Embryonic facial prominence (tissue), 1 donor: Measurements from ENCODE around the gene BABAM2.
"Not testable (repeated sequence)": the region's sequence is repeated elsewhere in the genome, so short reads cannot be mapped to it uniquely, and the experiment has no call there.

Experiments used
- DNase-seq: peaks from one replicate; pipeline ENCODE4 v3.0.0-alpha.2; 2016; ENCODE audit errors: extremely low spot score

The BABAM2 gene

DNA sequence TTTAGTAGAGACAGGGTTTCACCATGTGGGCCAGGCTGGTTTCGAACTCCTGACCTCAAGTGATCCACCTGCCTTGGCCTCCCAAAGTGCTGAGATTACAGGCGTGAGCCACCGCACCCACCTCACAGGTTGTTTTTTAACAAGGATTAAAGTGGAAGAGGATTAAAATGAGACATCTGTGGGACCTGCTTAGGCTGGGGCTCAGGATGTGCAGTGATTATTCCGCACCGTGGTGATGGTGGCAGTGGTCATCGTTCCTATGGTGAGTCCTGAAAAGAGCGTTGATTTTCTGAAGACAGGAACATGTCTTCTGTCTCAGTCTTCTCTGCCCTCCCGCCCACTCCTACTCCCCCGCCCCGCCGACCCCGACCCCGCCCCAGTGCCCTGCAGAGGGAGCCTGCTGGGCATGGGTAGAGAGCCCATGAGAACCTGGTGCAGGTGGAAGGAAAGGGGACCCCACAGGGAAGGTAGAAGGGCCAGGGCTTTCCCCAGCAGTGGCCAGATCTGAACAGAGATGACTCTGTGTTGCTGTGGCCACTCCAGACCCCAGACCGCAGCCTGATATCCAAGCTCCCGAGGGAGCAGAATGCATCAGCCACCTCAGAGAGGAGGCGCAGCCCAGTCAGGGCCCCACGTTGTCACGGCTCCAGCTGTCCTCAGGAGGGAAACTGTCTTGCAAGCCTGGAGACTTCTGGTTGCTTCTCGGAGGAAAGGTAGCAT lies 467.6 kb downstream of the BABAM2 start:
- DNase-seq, result no peak

DNA sequence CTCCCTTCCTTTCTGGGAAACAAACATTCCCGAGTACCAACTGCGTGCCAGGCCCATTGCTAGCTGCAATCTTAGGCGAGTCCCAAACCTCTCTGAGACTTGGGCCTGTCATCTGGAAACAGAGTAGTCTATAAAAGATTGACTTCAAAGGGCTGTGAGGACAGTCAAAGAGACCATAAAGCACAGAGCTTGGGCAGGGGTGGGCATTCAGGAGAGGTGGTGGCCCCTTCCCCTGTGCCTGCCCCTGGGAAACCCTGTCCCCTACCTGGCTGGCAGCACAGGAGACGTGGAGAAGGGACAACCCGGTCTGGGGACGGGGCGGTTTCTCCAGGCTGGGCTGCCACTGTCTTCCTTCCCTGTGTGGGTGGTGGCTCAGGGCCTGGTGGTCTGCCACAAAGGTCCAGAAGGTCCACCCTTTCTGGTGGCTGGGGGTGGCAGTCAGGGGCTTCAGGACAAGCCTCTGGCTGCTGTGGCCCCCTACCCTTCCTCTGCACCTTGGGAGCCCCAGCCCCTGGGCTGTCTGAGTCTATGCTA lies 468.2 kb downstream of the BABAM2 start:
- DNase-seq, result no peak

DNA sequence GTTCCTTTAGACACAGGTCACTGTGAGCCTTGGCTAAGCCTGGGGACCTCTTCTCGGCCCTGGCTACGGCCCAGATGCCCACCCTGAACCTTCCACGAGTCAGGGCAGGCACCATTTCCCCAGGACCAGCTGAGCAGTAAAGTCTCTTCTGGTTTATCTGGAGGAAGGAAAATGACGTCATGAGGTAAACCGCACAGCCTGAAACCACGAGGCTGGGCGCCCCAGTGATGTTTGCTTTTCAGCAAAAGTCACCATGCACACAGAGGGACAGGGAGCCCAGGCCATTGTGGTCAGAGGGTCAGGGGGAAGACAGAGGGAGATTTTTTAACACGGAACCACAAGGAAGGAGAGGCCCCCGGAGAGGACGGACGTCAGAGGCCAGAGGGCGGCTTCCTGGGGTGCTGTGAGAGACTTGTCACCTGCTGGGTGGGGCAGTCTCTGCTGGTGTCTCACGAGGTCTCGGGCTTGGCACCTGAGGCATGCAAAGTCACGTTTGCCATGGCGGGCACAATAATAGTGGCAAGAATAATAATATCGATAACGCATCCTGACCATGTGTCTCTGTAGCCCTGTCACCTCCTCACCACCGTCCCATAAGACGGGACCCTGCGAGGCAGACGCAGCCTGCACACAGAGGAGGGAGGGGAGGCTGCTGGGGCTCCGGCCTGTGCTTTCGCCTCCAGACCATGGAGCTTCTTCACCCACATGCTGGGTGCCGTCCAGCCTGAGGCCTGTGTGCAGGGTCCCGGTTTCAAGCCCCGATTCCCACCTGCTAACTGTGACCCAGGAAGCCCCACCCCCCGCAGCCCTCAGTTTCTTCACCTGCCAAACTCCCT lies 468.9 kb downstream of the BABAM2 start:
- DNase-seq, result no peak

DNA sequence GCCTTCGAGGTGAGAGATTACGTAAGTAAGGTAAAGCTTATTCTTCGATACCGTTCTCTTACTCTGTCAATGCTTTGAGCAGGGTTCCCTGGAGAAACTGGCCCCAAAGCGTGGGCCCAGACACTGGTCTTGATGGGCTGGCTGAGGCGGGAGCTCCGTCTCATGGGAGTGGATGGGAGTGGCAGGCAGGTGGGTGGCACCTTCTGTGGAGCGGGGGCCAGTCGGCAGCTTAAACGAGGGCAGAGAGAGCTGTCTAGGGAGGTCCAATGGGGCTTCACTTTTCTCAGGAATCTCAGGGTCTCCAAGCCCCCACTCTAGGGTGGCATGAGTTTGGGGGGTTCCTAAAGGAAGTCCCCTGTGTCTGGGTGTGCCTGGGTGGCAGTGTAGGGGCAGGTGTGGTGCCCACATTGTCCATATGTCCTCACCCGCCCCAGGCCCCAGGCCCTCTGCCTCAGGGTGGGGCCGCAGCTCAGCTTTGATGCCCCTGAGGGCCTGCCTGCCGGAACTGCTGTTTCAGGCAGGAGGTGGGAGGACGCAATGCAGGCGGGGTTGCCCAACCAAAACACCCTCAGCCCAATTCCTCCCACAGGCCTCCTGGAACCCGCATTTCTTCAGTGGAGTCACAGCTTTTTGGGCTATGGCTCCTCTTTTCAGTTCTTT lies 469.7 kb downstream of the BABAM2 start:
- no peak for DNase-seq

DNA sequence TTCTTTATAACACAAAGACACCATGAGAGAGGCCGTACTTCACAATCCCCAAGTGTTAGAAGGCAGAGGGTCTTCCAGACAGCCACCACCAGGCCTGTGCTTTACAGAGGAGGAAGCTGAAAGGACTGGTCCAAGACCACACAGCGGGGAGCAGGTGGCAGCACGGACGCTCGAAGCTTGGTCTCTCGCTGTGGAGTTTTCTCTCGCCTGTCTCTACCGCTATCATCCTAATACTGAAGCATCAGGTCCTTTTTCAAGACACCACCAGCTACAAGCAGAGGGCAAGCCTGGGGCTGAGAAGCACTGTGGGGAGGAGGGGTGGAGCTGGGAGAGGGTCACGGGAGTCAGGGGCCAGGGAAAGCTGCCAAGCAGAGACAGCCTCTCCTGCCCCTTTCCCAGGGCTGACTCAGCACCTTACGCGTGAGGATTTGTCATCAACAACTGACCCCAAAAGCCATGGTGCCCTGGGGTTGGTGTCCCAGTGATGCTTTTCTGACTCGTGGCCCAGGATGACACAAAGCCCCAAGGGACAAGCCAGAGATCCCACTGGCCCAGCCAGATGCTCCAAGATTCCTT lies 470.3 kb downstream of the BABAM2 start:
- DNase-seq, result no peak

DNA sequence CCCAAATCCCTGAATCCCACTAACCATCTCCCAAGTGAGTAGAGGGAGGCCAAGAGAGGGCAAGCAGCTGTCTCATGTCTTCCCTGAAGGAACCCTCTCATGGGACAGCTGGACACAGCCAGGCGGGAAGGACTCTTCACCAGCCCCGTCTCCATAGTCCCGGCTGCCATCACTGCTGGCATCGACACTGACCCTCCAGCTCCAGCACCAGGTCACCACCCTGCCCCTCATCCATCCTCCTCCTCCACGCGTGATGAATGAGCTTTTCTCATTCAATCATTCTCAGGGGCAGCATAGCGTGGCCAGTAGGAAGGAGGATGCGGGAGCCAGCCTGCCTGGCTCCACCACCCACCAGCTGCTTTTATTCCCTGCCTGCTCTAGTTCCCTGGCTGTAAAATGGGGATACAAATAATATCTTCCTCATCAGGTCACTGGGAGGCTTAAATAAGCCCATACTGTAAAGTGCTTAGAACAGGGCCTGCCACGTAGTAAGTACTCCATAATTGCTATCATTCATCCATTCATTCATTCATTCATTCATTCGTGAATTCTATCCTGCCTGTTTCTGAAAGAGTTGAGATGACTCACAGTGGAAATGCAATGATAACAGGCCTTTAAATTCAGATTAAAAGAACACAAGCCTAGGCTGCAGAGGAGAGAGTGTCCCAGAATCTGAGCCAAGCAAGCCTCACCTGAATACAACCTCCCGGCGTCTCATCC lies 471.6 kb downstream of the BABAM2 start:
- no peak for DNase-seq

DNA sequence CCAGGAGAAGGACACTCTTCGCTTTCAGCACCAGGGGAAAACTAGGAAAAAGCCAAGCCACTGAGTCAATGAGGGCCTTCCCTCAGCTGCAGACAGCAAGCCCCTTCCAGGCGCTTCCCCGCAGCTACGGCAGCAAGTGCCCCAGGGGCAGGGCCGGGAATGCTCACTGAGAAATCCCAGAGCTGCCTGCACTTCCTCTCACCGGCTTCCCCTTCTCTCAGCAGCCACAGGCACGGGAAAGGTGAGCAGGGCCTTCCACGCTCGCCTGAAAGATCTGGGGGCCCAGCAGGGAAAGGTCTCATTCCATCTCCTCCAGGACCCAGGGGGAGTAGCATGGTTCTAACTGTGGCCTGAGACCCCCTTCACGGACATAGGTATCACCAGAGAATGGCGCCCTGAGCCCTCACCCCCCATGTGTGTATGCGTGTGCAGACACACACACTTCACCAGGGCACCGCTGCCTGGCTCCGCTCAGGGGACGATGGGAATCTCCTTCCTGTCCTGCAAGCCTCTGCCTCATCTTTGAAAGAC lies 472.5 kb downstream of the BABAM2 start:
- no peak for DNase-seq

DNA sequence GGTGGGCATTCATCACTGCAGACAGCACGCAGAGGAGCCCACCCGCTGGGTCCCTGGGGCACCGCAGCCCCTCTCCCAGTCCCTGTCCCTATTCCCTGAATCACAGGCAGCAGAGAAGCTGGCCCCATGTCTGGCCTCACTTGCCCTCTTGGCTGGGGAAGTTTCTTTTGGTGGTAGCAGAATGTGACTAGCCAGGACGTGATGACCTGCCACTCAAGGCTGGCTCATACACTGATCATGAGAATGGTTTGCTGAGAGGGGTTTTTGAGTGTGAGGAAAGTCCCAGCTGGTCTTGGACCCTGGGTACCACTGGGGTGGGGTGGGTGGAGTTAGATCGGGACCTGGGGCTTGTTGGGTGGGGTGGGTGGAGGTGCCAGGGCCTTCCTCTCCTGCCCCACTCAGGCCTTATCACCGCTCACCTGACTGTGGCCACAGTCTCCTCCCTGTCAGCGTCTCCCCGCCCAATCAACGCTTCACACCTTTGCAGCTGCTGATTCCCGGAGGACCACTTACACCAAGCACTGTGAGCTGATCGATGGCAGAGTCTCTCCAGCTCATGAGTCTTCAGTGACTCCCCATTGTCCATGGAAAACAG lies 473.3 kb downstream of the BABAM2 start:
- no peak for DNase-seq

DNA sequence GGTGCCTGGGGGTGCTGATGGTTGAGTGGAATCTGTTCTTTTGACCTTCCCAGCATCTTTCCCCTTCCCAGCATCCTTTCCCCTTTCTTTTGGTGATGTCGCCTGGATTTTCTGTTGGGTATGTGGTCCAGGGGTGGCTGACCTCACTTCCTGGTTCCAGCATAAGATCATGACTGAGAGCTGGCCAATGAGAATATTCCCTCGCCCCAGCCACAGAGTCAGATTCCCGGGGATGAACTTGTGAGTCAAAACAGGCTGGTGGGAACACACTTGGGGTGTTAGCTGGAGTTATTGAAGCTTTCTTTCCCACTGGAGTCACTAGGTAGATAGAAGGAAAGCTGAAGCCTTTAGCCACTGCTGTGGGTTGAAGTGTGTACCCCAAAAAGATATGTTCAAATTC lies 474.1 kb downstream of the BABAM2 start:
- no peak for DNase-seq

DNA sequence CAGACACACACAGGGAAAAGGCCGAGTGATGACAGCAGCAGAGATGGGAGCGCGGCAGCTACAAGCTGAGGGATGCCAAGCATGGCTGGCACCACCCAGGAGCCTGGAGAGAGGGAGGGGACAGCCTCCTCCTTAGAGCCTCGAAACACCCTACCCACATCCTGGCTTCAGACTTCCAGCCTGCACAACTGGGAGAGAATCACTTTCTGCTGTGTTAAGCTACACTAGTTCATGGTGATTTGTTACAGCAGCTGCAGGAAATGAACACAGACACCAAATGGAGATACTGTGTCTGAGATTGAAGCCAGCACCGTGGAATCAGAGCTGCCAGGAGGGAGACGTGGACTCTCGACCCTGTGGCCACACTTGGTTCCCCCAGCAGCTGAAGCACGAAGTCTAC lies 474.6 kb downstream of the BABAM2 start:
- no peak for DNase-seq

DNA sequence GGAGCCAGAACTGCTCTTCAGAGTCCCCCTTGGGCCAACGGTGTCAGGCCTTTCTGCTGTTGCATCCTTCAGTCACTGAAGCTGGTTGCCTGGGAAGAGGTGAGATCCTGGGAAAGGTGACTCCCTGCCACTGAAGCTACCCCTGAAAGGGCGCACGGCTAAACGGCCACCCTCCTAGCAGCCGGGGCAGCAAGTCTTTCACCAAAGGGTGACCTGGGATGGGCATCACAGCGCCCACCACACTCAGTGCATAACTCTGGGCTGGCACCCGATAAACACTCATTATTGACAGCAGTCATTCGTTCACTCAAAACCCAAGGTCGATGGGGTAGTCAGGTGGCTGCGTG lies 475.6 kb downstream of the BABAM2 start:
- no peak for DNase-seq

DNA sequence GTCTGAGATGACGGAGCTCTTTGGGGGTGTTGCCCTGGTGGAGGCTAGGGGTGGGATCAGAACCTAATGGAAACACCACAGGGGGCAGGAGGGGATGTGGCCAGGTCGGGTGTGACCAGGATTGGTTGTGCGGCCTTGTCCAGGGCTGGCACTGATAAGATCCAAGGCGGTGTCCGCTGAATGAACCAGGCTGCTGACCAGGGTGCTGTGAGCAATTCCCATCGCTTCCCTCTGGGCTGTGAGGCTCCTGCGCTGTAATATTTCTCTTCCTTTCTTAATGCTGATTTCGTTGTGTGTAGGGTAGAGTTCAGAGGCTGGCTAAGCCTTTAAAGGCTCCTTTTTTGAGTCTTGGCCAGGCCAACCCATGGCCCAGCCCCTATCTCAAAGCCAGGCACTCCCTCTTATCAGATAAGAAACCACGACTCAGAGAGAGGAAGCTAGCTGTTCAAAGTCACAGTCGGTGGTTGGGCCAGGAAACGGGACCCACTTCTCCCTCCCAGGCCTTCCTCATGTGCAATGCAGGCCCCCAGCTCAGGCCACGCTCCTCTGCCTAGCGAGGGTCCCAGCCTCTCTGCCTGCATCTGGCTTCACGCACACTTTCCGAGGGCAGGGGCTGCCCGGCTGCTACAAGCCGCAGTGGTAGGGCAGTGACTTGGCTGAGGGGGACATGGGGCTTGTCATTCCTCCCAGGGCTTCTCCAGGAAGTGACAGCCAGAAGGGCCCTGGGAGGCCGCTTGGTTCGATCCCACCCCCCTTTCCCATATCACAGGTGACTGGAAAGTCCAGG lies 476.2 kb downstream of the BABAM2 start:
- DNase-seq, result no peak

DNA sequence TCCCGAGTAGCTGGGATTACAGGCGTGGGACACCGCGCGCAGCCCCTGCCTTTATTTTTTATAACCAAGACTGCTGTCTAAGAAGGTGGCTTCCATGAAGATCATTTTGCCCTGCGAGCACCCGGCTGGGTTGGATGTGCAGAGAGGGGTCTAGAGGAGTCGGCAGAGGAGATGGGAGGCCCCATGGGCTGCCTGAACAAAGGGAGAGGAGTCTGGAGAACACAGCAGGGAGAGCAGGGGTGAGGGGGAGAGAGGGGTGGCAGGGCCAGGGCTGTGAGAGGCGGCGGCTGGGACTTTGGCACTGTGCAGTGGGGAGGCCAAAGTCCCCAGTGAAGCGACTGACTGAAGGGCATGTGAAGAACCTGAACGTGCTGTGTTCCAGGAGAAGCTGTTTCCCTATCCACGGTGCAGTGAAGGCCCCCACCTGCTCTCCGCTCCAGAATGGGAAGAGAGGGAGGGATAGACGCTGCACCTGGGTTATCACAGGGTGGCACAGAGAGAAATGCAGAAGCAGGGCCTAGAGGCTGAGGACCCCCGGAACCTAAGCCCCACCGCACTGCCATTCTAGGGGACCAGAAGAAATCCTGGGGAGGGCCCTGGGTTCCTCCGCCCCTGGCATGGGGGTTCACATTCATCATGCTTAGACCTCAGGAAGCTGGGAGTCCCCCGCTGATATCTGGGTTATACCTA lies 477.3 kb downstream of the BABAM2 start:
- no peak for DNase-seq

DNA sequence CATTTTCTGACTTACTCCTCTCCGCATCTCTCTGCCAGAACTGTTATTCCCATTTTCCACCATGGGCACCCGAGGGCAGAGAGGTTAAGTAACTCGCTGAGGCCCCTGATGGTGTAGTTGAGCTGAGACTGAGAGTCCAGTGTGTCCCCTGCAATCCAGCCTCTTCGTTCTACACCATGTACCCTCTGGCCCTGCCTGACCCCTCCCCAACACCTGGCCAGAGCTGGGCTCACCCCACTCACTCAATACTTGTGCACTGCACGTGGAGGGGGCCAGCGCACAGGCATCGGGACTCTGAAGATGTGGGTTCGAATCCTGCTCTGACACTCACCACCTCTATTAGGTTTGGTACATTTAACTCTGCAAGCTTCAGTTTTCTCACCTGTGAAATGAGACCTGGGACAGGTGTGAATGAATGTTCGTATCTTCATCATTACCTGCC lies 477.8 kb downstream of the BABAM2 start:
- DNase-seq, result no peak

DNA sequence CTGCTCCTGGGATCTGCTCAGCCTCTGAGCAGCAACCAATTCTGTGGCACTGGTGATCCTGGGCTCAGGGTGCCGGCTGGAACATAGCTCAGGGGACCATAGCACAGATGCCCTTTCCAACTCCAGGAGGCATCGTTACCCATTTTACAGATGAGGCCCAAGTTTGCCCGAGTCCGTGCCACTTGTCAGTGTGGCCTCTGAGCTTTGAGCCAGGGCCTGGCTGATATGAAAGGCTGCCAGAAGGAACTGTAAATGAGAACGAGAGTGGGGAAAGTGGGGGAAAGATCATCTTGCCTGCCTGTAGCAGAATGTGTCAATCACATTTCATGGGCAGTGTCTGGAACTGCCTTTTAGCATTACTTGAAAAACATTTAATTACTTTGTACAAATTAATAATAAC lies 478.8 kb downstream of the BABAM2 start:
- no peak for DNase-seq

DNA sequence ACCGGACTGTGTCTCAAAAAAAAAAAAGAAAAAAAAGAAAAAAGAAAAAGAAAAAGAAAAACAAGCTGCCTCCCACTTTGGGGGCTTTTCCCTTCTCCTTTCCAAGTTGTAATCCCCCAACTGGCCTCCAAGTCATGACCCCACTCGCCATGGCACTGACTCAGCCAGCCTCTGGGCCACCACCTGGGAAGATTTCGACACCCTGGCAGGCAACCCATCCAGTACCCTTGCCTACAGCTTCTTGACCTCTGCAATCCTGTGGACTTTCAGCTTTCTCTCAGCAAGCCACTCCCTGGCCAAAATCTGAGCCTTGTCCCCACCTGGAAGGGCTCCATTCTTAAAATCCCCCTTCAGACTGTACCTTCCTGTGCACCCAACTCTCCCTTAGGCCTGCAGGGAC lies 479.8 kb downstream of the BABAM2 start:
- DNase-seq, result no peak

DNA sequence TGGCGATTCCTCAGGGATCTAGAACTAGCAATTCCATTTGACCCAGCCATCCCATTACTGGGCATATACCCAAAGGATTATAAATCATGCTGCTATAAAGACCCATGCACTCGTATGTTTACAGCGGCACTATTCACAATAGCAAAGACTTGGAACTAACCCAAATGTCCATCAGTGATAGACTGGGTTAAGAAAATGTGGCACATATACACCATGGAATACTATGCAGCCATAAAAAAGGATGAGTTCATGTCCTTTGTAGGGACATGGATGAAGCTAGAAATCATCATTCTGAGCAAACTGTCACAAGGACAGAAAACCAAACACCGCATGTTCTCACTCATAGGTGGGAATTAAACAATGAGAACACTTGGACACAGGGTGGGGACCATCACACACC lies 481.2 kb downstream of the BABAM2 start:
- DNase-seq, result not testable (repeated sequence)

DNA sequence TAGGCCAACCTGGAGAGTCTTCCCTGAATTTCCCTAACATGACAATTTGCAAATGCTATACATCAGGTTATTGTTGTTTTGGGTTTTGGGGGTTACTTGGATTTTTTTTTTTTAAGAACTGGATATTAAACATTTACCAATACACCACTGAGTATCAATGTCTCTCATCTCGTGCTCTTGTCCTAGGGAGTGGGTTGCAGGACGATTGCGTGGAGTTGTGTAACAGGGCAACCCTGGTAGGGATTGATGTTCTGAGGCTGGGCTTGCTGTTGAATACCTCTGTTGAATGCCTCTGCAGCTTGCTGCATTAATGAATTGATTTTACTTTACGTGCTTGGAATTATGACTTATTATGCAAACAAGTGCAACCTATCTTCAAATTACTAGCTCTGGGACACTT lies 483.3 kb downstream of the BABAM2 start:
- no peak for DNase-seq

DNA sequence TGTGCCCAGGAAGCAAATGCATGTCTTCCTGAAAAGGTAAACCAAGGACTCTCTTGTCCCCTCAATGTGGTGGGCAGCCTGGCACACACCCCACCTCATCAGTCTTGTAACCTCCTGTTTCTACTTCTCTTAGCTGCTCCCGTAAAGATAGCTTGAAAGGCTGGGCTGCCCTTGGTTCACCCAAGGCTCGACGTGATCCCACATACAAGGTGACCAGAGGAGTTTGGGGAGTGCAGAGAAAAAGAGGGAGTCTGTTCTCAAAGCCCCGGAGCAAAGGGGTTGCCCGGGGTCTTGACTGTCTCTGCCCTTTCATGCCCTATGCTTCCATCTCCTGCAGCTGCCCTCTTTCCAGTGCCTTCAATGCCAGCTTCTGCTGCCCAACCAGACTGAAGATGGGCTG lies 483.8 kb downstream of the BABAM2 start:
- no peak for DNase-seq
